Epithelial cell of esophagus (primary cell): ENCODE measurements around the gene BATF3.

Source experiments
- DNase-seq: peaks from one replicate; pipeline ENCODE4 v3.0.0; 2010; ENCODE audit warnings: low read depth
- H3K4me3 ChIP-seq: 2 replicates; pipeline ENCODE4 v1.5.1; 2011; ENCODE audit warnings: mild to moderate bottlenecking, low read length, control low read depth
- CTCF ChIP-seq: IDR thresholded peaks from 2 replicates; pipeline ENCODE4 v1.5.1; 2011; ENCODE audit warnings: low read depth, mild to moderate bottlenecking, low read length, control low read depth, inconsistent platforms; ENCODE audit not compliant: insufficient read depth; ENCODE audit errors: missing control alignments

The BATF3 gene

GRCh38 chr1:212699625-212700222 is at the start of gene BATF3:
Gene BATF3 (minus strand): TSS chr1:212699840. CDS start chr1:212699762, 78 bp downstream.
- peak; percentile 13 for DNase-seq
- no peak for TF ChIP-seq CTCF
- H3K4me3 ChIP-seq = peak within 1 kb of the TSS; percentile 34

- TF ChIP-seq CTCF = no peak
- no peak overlapping the region for H3K4me3 ChIP-seq
- DNase-seq = no peak
Measured at GRCh38 chr1:212746546-212746945, 46.9 kb upstream of the BATF3 start.

GRCh38 chr1:212745303-212745702 is 45.7 kb upstream of the BATF3 start:
- no peak overlapping the region for H3K4me3 ChIP-seq
- no peak for DNase-seq
- TF ChIP-seq CTCF = no peak

- no peak for DNase-seq
- no peak overlapping the region for H3K4me3 ChIP-seq
- no peak for TF ChIP-seq CTCF
Measured at GRCh38 chr1:212743901-212744475, 44.3 kb upstream of the BATF3 start.

GRCh38 chr1:212738330-212738729 is 38.7 kb upstream of the BATF3 start:
- no peak for DNase-seq
- TF ChIP-seq CTCF = no peak
- no peak overlapping the region for H3K4me3 ChIP-seq

- TF ChIP-seq CTCF = no peak
- DNase-seq = no peak
Measured at GRCh38 chr1:212737559-212737958, 37.9 kb upstream of the BATF3 start.

GRCh38 chr1:212733109-212733508 is 33.5 kb upstream of the BATF3 start:
- TF ChIP-seq CTCF = no peak
- no peak for DNase-seq
- no peak overlapping the region for H3K4me3 ChIP-seq

More at GRCh38 chr1:212737559-212737958, 37.9 kb upstream of the BATF3 start:
- no peak overlapping the region for H3K4me3 ChIP-seq
